SK-N-SH treated with all-trans-retinoic acid at 6 μM for 48 hours (cell line): ENCODE measurements around the gene ZNF143.
"Not testable (repeated sequence)": the region's sequence is repeated elsewhere in the genome, so short reads cannot be mapped to it uniquely, and the experiment has no call there.

ENCODE experiments used
- ATAC-seq: fragments of 200-7000 bp; cut with Tn5 transposase; 3 replicates; pipeline ENCODE4 v1.9.1; 2020; ENCODE audit warnings: mild to moderate bottlenecking, moderate library complexity
- CSDC2 ChIP-seq: fragments of 250-450 bp; sonication (Bioruptor Pico); IDR thresholded peaks from 2 replicates; pipeline ENCODE4 v1.5.0; 2020; ENCODE audit warnings: mild to moderate bottlenecking, moderate library complexity
- ESRRG ChIP-seq: fragments of 250-450 bp; sonication (Bioruptor Pico); IDR thresholded peaks from 2 replicates; pipeline ENCODE4 v1.6.1; 2021; ENCODE audit warnings: mild to moderate bottlenecking
- ISL1 ChIP-seq: fragments of 250-450 bp; sonication (Bioruptor Pico); IDR thresholded peaks from 2 replicates; pipeline ENCODE4 v2.1.2; 2022; ENCODE audit warnings: mild to moderate bottlenecking, moderate library complexity
- OSR1 ChIP-seq: fragments of 250-450 bp; sonication (Bioruptor Pico); IDR thresholded peaks from 2 replicates; pipeline ENCODE4 v1.8.0; 2022; ENCODE audit warnings: moderate library complexity, mild to moderate bottlenecking, inconsistent platforms
- TCF4 ChIP-seq: fragments of 250-450 bp; sonication (Bioruptor Pico); IDR thresholded peaks from 2 replicates; pipeline ENCODE4 v1.8.0; 2021; ENCODE audit warnings: mild to moderate bottlenecking, moderate library complexity, borderline replicate concordance
- TOX ChIP-seq: fragments of 250-450 bp; sonication (Bioruptor Pico); IDR thresholded peaks from 2 replicates; pipeline ENCODE4 v1.8.0; 2021; ENCODE audit warnings: mild to moderate bottlenecking, moderate library complexity, borderline replicate concordance
- ZC3H10 ChIP-seq: fragments of 250-450 bp; sonication (Bioruptor Pico); IDR thresholded peaks from 2 replicates; pipeline ENCODE4 v1.5.1; 2021; ENCODE audit warnings: mild to moderate bottlenecking, moderate library complexity
- TF ChIP-seq, protein P1 (sequence below): fragments of 250-450 bp; sonication (Bioruptor Pico); IDR thresholded peaks from 2 replicates; pipeline ENCODE4 v1.8.0; 2020; ENCODE audit warnings: mild to moderate bottlenecking, moderate library complexity, borderline replicate concordance
- TF ChIP-seq, protein P2 (sequence below): fragments of 250-450 bp; sonication (Bioruptor Pico); IDR thresholded peaks from 2 replicates; pipeline ENCODE4 v1.5.0; 2020; ENCODE audit warnings: mild to moderate bottlenecking, moderate library complexity
- TF ChIP-seq, protein P3 (sequence below): fragments of 250-450 bp; sonication (Bioruptor Pico); IDR thresholded peaks from 2 replicates; pipeline ENCODE4 v1.5.1; 2021; ENCODE audit warnings: mild to moderate bottlenecking, moderate library complexity

Gene ZNF143

DNA sequence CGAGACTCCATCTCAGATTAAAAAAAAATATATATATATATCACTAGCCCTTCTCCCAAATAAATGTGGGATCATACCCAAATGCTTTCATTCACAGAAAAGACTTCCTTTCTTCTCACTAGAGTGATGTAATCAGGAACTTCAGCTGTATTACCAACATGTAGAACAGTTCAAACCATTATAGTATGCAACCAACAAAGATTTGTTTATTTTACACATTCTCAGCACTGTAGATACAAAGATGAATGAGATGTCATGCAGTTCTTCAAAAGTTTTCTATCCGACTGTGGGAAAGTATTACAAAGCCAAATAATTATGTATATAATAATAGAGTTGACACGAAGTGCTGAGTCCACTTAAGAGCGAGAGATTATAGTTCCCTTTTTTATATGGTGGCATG lies 22.2 kb upstream of the ZNF143 start:
- TF ChIP-seq, protein P1, sequence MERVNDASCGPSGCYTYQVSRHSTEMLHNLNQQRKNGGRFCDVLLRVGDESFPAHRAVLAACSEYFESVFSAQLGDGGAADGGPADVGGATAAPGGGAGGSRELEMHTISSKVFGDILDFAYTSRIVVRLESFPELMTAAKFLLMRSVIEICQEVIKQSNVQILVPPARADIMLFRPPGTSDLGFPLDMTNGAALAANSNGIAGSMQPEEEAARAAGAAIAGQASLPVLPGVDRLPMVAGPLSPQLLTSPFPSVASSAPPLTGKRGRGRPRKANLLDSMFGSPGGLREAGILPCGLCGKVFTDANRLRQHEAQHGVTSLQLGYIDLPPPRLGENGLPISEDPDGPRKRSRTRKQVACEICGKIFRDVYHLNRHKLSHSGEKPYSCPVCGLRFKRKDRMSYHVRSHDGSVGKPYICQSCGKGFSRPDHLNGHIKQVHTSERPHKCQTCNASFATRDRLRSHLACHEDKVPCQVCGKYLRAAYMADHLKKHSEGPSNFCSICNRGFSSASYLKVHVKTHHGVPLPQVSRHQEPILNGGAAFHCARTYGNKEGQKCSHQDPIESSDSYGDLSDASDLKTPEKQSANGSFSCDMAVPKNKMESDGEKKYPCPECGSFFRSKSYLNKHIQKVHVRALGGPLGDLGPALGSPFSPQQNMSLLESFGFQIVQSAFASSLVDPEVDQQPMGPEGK (CRISPR knock-in tag): no peak
- TF ChIP-seq ESRRG (CRISPR knock-in tag): no peak
- TF ChIP-seq ISL1 (CRISPR knock-in tag): no peak
- TF ChIP-seq OSR1 (CRISPR knock-in tag): no peak
- TF ChIP-seq ZC3H10 (CRISPR knock-in tag): no peak
- TF ChIP-seq TOX (CRISPR knock-in tag): no peak
- ATAC-seq: no peak

DNA sequence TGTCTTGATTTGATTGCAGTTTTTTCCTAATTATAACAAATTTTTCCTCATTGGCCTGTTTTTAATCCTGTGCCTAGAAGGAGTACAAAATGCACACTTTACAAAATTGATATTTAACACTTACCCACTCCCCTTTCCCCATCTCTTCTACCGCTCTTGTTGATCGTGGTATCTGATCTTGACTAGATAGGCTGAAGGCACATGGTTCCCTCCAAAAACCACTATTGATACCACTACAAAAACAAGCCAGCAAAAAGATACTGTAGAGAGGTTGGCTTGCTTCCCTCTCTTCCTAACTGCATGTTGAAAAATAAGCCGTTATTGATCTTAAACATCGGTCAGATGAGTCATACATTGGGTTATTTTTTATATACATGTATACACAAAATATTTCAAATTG lies 14.6 kb upstream of the ZNF143 start:
- ATAC-seq: no peak
- TF ChIP-seq, protein P2, sequence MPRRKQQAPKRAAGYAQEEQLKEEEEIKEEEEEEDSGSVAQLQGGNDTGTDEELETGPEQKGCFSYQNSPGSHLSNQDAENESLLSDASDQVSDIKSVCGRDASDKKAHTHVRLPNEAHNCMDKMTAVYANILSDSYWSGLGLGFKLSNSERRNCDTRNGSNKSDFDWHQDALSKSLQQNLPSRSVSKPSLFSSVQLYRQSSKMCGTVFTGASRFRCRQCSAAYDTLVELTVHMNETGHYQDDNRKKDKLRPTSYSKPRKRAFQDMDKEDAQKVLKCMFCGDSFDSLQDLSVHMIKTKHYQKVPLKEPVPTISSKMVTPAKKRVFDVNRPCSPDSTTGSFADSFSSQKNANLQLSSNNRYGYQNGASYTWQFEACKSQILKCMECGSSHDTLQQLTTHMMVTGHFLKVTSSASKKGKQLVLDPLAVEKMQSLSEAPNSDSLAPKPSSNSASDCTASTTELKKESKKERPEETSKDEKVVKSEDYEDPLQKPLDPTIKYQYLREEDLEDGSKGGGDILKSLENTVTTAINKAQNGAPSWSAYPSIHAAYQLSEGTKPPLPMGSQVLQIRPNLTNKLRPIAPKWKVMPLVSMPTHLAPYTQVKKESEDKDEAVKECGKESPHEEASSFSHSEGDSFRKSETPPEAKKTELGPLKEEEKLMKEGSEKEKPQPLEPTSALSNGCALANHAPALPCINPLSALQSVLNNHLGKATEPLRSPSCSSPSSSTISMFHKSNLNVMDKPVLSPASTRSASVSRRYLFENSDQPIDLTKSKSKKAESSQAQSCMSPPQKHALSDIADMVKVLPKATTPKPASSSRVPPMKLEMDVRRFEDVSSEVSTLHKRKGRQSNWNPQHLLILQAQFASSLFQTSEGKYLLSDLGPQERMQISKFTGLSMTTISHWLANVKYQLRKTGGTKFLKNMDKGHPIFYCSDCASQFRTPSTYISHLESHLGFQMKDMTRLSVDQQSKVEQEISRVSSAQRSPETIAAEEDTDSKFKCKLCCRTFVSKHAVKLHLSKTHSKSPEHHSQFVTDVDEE (CRISPR knock-in tag): no peak

DNA sequence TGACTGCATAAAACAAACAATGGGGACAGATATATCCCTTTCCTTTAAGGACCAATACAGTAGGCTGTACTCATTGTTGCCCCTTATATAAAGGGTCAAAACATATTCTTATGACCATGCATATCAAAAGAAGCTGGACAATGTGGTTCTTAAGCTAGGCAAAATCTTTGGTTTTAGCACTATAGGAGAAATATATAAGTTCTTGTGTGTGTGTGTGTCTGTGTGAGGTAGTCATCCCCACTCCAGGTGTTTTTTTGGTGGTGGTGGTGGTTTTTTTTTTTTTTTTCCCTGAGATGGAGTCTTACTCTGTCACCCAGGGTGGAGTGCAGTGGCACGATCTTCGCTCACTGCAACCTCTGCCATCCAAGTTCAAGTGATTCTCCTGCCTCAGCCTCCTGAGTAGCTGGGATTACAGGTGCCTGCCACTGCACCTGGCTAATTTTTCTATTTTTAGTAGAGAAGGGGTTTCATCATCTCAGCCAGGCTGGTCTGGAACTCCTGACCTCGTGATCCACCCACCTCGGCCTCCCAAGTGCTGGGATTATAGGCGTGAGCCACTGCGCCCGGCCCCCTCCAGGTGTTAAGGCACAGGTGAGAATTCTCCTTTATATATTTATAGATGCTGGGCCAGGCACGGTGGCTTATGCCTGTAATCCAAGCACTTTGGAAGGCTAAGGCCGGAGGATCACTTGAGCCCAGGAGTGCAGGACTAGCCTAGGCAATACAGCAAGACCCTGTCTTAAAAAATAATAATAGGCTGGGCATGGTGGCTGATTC lies 12.0 kb upstream of the ZNF143 start:
- no peak for ATAC-seq

DNA sequence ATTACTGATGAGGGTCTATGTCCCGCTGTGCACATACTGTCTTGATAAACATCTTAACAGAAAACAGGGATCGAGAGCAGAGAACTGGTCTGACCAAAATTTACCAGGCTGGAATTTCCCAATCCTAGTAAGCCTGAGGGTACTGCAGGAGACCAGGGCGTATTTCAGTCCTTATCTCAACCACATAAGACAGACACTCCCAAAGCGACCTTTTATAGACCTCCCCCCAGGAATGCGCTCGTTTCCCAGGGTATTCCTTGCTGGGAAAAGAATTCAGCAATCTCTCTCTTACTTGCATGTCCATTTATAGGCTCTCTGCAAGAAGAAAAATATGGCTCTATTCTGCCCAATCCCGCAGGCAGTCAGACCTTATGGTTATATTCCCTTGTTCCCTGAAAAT lies 8.8 kb upstream of the ZNF143 start:
- ATAC-seq: not testable (repeated sequence)

More for the DNA sequence above, 12.0 kb upstream of the ZNF143 start:
- TF ChIP-seq, protein P2 (CRISPR knock-in tag): no peak
- TF ChIP-seq TOX (CRISPR knock-in tag): no peak
- TF ChIP-seq, protein P3, sequence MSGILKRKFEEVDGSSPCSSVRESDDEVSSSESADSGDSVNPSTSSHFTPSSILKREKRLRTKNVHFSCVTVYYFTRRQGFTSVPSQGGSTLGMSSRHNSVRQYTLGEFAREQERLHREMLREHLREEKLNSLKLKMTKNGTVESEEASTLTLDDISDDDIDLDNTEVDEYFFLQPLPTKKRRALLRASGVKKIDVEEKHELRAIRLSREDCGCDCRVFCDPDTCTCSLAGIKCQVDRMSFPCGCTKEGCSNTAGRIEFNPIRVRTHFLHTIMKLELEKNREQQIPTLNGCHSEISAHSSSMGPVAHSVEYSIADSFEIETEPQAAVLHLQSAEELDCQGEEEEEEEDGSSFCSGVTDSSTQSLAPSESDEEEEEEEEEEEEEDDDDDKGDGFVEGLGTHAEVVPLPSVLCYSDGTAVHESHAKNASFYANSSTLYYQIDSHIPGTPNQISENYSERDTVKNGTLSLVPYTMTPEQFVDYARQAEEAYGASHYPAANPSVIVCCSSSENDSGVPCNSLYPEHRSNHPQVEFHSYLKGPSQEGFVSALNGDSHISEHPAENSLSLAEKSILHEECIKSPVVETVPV (CRISPR knock-in tag): no peak
- no peak for TF ChIP-seq OSR1 (CRISPR knock-in tag)
- no peak for TF ChIP-seq TCF4 (CRISPR knock-in tag)
- no peak for TF ChIP-seq ZC3H10 (CRISPR knock-in tag)
- no peak for TF ChIP-seq ISL1 (CRISPR knock-in tag)

DNA sequence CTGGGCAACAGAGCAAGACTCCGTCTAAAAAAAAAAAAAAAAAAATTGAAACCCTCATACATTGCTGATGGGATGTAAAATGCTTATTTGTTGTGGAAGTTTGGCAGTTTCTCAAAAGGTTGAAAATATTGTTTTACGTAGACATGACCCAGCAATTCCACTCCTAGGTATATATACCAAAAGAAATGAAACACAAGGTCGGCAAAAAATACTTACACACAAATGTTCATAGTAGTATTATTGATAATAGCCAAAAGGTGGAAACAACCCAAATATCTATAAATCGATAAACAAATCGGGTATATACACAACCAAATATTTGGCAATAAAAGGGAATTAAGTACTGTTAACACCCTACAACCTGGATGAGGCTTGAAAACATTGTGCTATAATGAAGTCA lies 5.1 kb upstream of the ZNF143 start:
- no peak for TF ChIP-seq CSDC2
- TF ChIP-seq, protein P2 (CRISPR knock-in tag): no peak
- ATAC-seq: no peak
